RPMI7951 (cell line): ENCODE results near the gene EPB41L3. TPM values are rescaled to one million over a fixed set of nuclear protein-coding genes. Genes with fewer than 3 reads are reported as not detected.
A peak's percentile ranks its signal among the peaks of the same experiment; 100 is the strongest.
"Not testable (repeated sequence)": the region's sequence is repeated elsewhere in the genome, so short reads cannot be mapped to it uniquely, and the experiment has no call there.

Experiments
- DNase-seq: peaks from one replicate; pipeline ENCODE4 v3.0.0-alpha.2; 2012; ENCODE audit warnings: low read depth
- total RNA-seq: library from RNA; depleted of rRNA; stranded (reverse); fragments of >200 nt; shearing (Covaris generic); gene quantifications from 2 replicates; pipeline ENCODE4 v1.2.3, GENCODE V29; 2014

The EPB41L3 gene
- total RNA-seq, 1 experiment from 2014 or later: 5.8 TPM

DNA sequence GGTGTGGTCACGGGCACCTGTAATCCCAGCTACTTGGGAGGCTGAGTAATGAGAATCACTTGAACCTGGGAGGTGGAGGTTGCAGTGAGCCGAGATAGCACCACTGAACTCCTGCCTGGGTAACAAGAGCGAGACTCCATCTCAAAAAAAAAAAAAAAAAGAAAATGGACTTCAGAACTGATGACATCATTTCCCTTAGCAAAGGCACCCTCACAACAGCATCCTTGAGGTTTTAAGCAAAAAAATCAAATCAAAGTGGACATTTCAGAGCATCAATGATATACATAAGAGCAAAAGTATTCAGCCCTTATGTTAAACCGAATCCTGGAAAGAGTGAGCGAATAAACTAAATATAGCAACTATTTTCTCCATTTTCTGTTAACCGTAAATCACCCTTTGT is 45.3 kb downstream of the EPB41L3 start:
- no peak for DNase-seq

DNA sequence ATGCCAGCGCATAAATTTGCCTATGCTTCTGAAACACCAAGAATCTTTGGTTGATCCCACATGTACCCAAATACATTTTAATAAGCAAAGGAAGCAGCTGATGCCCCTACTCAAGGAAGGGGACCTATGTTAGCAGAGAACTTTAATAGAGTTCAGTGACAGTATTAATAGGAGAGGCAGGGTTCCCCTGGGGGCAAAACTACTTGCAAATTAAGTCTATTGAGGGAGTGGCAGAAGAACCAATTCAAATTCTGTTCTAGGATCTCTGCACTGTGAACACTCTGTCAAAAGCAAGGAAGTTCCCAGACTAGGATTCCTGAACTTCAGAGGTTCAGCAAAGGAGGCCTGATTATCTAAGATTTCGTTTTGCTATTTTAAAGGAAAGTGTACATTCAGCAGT is 47.5 kb downstream of the EPB41L3 start:
- DNase-seq: no peak

DNA sequence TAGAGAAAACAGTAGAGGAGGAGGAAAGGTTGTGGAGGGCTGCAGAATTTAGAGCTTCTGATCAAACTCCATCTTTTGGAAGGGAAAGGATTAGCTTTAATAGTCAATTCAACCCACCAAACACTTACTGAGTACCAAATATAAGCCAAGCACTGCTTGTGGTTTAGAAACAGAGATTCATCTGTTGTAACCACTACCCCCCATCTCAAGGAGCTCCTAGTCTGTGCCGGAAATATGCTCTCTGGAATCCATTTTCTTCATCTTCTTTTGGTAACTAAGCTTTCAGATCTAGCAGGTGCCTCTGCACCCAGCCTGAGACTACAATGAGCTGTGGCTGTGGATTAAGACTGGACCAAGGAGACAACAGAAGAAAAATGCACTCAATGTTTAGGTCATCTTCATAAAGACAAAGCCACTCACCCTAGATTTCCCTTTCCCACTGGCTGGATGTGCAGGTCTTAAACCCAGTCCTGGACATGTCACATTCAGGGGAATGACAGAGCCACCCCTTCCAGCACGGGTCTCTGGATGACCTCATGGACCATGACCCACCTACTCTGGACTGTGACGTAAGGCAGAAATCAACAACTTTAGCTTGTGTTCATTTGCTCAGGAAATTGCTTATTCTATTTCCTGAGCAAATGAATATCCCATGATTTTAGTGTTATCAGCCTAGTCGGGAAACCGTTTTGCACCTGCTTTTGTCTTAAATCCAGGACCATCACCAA is 52.9 kb downstream of the EPB41L3 start:
- DNase-seq: no peak

DNA sequence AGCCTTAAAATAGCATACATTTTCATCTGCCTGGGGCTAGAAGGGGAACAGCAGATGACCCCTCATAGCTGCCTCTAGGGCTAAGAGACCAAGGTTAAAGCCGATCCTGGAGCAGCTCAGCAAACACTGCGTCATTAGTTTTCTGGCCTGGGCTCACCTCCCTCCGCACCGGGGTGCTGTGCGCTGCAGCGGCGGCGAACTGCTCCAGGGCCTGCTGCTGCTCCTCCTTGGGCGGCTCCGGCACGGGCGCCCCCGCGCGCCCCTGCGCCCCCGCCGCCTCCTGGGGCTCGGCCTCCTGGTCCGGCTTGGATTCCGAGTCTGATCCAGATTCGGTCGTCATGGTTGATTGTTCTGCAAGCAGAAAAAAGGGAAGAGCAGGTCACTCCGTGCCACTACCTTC is 55.0 kb downstream of the EPB41L3 start:
- DNase-seq: no peak

DNA sequence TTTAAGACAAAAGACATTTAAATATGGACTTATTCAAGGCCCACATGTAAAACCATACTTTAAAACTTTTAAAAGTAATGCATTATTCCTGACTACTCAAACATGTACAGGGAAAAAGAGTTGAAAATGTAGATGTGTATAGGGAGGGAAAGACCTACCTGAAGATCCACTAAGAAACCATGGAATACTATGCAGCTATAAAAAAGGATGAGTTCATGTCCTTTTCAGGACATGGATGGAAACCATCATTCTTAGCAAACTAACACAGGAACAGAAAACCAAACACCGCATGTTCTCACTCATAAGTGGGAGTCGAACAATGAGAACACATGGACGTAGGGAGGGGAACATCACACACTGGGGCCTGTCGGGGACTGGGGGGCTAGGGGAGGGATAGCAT is 55.8 kb downstream of the EPB41L3 start:
- DNase-seq: not testable (repeated sequence)

DNA sequence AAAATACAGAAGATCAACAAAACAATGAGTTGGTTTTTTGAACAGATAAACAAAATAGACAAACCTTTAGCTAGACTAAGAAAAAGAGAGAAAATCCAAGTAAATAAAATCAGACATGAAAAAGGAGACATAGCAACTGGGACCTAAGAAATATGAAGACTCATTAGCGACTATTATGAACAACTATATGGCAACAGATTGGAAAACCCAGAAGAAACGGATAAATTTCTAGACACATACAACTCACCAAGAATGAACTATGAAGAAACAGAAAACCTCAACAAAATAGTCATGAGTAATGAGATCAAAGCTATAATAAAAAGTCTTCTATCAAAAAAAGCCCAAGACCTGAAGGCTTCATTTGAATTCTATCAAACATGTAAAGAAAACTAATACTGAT is 59.3 kb downstream of the EPB41L3 start:
- no peak for DNase-seq

DNA sequence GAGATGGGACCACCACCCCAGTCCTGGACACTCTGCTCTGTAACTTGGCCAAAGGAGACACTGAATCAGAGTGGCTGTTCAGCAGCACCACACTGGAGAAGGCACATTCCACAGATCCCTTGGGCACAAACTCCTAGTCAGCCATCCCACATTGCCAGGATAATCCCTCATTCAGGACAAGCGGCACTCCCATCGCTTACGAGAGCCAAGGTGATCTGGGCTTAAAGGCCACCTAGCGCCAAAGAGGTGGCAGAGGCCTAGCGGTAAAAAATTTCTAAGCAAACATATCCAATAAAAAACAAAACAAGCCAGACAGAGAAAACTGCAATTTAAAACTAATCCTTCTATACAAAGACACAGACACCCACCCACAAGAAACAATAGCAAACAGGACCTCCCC is 62.2 kb downstream of the EPB41L3 start:
- no peak for DNase-seq

DNA sequence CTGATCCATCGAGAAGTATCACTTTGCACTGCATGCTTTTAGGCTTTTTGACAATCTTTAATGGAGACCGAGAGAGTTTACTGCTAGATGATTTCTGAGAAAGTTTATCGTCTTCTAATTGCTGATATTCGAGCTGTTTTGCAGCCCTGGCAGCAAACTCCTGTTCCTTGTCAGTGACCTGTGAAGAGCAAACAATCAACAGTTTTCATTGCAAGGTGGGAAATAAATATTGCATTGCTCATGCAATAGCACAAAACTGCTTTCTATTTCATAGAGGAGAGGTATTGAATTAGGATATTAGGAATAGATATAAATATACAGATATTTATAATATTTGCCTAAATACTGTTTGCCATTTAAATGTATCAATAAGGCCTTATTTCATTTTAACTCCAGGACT is 65.5 kb downstream of the EPB41L3 start:
- no peak for DNase-seq

DNA sequence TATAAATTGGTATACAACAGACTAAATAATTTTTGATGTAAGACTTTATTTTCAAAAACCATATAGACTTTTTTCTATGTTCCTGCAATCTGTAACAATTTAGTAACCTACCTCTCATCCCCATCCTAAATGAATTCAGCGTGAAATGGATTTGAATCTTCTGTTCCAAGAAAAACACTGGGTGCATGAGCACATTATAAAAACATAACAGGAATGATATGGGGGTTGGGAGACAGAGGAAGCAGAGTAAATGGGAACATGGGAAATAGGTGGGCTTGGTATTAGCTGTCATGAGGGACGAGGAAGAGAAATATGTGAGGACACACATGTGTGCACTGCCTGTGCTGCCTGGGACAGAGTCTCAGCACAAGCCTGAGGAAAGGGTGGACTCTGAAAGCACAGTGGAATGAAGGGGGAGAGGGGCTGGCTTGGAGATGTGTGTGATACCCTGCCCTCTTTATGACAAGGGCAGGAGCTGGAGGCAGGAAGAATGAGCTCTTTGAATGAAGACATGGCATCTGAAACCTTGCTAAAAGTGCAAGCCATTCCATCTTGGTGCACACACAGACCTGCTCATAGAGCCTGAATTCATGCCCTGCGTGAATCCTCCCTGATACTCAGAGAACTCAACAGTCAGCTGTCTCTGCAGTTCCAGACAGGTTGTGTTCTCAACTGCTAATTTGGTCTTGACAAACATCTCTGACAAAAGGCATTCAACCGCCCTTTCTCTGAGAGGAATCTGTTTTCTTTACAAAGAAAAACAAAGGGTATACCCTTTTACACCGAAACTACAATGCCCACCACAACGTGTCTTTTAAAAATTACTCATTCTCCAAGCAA is 66.6 kb downstream of the EPB41L3 start:
- DNase-seq: no peak

DNA sequence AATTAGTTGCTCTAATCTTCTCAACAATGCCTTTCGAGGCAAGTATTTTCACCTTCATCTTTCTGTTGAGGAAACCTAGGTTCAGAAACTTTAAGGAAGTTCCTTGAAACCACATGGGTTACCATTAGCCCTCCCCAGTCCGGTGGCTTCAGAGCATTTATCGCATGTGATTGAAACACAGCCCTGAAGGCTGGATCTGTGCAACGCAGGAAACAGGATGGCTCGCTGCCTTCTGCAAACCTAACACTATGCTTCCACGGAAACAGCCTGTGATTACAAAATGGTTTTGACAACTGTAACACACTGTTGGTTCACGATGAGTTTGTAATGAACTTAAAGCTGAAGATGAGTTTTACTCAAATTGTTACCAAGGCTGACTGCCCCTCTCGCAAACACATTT is 68.5 kb downstream of the EPB41L3 start:
- no peak for DNase-seq

DNA sequence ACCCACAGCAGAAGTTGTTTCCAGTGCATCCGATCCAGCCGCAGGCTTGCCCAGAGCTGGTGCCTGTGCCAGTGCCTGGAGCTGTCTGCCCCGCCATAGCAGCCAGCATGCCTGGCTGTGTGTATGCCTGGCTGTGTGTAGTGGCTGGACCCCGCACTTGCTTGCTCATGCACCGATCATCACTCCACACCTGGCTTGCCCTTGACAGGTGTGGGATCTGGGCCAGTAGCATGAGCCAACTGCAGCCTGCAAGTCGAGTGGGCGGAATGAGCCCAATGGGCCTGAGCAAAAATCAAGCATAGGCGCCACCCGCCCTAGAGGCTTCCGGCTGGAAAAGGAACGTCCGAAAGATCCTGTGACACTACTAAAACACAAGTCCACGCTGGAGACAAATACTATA is 74.5 kb downstream of the EPB41L3 start:
- no peak for DNase-seq

DNA sequence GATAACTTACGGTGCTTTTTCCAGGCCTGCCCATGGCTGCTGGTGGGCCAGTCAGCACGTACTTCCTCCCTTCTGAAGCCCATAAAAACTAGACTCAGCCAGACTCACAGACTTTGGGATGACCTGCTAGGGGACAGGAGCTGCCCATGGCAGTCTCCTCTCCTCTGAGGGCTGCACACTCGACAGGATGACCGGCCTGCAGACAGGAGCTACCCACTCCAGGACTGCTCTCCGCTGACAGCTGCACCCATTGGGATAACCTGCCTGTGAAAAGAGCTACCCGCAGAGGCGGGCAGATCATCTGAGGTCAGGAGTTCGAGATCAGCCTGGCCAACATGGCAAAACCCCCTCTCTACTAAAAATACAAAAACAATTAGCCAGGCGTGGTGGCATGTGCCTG is 75.4 kb downstream of the EPB41L3 start:
- no peak for DNase-seq

DNA sequence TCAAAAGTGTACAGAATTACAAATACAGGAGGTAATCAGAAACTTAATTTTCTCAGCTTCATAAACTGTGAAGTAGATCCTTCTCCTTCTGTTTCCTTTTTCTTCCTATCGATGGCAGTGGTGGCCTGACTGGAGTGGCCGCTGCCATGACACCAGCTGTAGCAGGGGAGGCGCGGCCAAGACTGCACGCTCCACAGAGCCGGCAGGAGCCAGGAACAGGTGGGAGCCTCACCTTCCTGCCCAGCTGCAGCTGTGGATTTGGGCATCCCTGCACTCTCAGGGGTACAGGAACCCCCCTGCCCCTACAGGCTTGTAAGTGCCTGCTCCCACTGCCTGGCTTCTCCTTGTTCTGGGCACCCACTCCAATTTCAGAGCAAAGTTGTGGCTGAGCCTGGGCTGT is 76.1 kb downstream of the EPB41L3 start:
- DNase-seq: no peak

DNA sequence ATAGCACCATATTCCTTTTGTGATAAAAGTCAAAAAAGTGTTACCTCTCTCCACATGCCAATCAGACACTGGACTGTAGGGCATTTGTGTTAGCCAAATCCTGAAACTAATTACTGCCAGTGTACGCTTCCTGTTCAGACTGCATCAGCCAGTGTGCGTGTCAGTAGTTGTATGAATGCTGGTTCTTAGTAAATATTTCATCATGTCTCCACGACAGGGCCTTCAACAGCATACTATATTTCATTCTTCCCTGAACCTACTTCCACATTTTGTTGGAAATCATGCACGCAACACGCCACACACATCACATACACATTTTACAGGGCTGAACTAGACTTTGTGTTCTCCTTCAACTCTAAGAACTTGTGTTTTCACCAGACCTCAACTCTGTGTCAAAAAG is 77.5 kb downstream of the EPB41L3 start:
- peak; percentile 21 for DNase-seq

DNA sequence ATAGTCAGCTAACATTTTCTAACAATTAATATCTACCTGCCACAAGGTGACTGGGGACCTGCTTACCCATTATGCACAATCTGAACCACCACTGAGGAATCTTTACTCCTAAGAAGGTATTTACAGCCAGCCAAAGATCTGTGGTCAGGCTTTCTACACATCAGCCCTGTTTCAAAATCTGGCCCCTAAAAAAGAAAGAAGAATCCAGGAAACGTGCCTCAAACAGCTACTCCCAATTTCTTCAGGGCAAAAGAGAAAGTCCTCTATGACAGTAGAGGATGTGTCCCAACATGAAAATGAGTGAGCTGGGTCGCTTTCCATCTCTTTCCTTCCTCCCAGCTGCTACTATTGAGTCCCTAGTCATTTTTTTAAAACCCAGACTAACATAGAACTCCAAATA is 79.5 kb downstream of the EPB41L3 start:
- no peak for DNase-seq

DNA sequence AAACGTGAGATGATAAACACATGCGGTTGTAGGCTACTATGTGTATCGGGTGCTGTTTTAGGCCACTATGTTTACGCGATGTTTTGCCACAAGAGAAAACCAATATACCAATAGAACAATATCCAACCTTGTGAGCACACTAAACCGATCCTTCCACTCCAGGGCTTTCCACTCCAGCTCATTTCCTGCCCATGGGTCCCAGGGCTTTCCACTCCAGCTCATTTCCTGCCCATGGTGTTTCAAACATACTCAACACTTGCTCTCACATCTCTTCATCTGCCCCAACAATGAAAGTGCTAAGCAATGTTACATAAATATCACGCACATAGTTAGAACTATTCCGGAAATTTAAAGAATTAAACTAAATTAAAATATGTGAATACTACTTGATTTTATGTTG is 80.0 kb downstream of the EPB41L3 start:
- DNase-seq: peak; percentile 14

DNA sequence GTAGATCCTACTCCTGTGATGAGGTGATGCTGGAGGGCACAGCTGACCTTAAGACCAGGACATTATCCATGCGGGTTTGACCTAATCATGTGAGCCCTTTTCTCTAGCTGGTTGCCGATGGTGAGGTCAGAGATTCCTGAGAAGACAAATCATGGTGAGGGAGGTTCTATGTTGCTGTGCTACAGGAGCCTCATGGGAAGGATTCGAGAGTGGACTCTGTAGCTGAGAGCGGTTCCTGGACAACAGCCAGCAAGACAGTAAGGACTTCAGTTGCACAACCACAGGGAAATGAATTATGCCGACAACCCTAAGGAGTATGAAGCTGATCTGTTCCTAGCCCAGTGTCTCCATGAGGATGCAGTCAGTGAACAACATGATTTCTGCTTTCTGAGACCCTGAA is 80.4 kb downstream of the EPB41L3 start:
- peak; percentile 55 for DNase-seq

DNA sequence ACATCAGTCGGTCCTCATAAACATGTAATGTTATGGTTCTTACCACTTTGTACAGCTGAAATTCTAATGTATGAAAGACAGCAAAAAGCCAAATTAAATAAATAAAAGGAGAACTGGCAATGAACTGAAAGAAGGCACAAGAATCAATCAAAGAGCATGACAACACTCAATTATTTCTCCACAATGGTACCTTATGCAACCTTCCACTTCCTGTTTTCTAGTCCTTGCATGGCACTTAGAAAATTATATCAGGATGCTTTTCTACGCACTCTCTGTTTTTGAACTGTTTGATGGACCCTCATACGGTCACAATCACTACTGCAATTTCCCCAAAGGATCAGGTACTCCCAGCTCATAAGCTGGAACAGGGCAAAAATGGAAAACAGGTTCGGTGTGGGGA is 81.6 kb downstream of the EPB41L3 start:
- no peak for DNase-seq

DNA sequence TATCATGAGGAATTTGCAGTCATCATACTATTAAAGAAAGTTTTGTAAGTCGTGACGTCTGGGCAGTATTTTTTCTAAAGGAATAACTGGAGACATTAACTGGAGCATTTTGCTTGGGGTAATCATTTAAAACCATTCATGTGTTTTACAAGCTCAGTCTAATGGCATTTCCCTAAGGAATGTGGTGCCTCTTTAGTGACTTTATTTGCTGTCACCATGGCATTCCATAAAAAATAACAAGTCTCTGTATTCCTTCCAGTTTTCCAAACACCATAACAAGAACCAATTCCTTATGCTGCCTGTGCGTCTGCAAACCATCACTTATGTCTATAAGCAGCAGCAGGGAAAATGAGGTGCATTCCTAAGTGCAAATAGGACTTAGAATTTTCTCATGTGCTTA is 82.8 kb downstream of the EPB41L3 start:
- peak; percentile 10 for DNase-seq

DNA sequence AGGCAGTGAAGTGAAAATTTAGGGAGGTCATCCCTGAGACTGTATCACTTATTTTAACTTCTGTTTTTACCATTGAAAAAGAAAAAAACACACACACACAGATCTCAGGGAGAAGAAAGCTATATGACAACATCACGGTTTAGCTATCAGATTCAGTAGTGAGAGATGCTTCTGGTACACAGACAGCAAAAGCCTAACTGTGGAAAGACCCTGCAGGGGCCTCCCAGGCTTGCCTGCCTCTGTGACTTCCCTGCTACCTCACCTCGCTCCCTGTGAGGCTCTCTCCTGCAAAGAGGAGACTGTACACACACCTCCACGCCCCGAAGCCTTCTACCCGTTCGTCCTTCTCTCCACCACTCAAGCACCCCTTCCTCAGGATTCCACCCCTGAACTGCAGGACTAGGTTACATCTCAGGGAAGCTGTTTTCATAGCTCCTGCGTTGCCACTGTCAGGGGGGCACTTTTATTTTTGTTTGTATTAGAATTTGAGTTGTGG is 86.3 kb downstream of the EPB41L3 start:
- DNase-seq: no peak

DNA sequence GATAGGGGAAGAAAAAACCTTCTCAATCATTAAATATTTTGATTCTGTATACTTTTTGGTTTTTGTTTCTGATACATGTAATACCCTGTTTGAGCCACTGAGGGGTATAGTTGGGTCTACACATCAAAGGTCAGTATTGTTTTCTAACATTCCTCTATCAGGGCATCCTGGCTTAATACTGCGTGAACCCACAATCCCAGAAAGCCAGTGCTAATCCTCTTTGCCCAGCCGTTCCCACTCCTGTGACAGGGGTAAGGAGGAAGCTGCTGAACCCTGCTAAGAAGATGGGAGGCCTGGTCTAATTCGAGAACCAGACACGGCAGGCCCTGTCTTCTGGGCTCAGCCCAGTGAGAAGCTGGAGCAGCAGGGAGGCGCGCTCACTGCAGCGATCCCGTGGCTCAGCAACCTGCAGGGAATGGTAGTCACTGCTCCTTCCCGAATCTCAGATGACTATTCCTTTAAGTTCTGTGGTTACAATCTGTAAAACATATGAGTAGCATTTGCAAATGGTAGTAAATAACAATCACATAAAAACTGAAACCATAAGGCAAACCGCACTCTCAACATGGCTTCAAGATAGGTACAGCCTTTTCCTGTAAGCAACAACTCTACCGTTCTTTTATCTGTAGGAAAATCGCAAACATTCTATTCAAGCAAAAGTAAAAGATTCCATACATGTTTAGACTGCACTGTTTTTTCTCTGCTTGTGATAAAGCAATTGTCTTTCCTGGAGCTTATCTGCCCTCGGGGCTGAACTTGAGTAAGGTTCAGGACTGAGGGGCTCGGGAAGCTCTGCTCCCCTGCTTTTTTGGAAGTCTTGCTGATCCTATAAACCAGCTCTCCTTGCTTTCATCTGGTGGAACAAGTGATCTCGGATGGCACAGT is 87.0 kb downstream of the EPB41L3 start:
- DNase-seq: peak; percentile 3

DNA sequence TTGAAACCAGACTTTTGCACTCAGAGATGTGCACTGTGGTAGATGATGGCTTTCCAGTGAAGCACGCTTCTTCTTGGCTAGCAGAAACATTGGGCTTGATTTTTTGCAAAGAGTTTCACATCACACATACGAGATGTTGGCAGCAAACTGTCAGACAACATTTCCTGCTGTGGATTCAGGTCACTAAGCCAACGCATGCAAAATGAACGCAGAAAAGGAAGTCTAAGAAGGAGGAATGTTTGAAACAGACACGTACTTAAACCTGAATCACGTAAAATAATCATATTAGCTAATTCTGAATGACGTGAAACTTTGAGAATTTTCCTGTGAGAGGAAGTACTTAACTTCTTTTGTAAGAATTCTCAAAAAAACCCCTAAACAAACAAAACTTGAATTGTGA is 88.1 kb downstream of the EPB41L3 start:
- DNase-seq: no peak
